Left lung (tissue), 10 donors: ENCODE measurements around the gene RIPPLY3. TPM values are rescaled to one million over a fixed set of nuclear protein-coding genes. Genes with fewer than 3 reads are reported as not detected.

Experiments used
- ATAC-seq: fragments of 200-7000 bp; cut with Tn5 transposase; one replicate; pipeline ENCODE4 v1.9.1; 2020; ENCODE audit warnings: moderate library complexity
- DNase-seq, 4 donors: peaks; one replicate each; pipeline ENCODE4 v3.0.0-alpha.2; 2013 to 2020
- H3K27ac ChIP-seq, 2 donors: fragments of 200-600 bp; sonication (generic) in 1 of 2; one replicate each; pipeline versions ENCODE4 v1.5.0 to v1.8.0; 2020 to 2021
- H3K27me3 ChIP-seq, 2 donors: fragments of 200-600 bp; sonication (generic) in 1 of 2; one replicate each; pipeline versions ENCODE4 v1.5.0 to v1.8.0; 2020 to 2021
- H3K36me3 ChIP-seq, 2 donors: fragments of 200-600 bp; sonication (generic) in 1 of 2; one replicate each; pipeline versions ENCODE4 v1.5.0 to v1.8.0; 2020 to 2021
- H3K4me1 ChIP-seq, 2 donors: fragments of 200-600 bp; one replicate each; pipeline ENCODE4 v1.8.0; 2021
- H3K4me3 ChIP-seq, 2 donors: fragments of 200-600 bp; sonication (generic) in 1 of 2; one replicate each; pipeline versions ENCODE4 v1.5.0 to v1.8.0; 2020 to 2021; ENCODE audit warnings: mild to moderate bottlenecking in 1 of 2
- H3K9me3 ChIP-seq, 2 donors: fragments of 200-600 bp; sonication (generic) in 1 of 2; one replicate each; pipeline versions ENCODE4 v1.5.0 to v1.8.0; 2020 to 2021
- intact Hi-C, 2 donors: fragments of 100-400 bp; cut with DNase I; formaldehyde crosslinking; loops; one replicate each; pipeline versions ENCODE4 v1.11.2 to v1.14.2; 2022
- polyA plus RNA-seq, 6 donors: library from polyadenylated mRNA; unstranded; fragments of 120-200 nt; gene quantifications; one replicate each; pipeline ENCODE4 v1.2.1, GENCODE V29; 2013; ENCODE audit not compliant: insufficient read length in 6 of 6
- total RNA-seq, 2 donors: library from RNA; stranded (reverse); fragmentation: NEBNext Ultra II Directional; extraction: Animal tissue kit (Norgen Biotek cat#: 25700); gene quantifications; one replicate each; pipeline ENCODE4 v1.2.1, GENCODE V29; 2021
- TF ChIP-seq, protein P1 (sequence below), 2 donors: fragments of 200-600 bp; sonication (generic) in 1 of 2; IDR thresholded peaks; one replicate each; pipeline versions ENCODE4 v1.5.0 to v1.8.0; 2021; ENCODE audit warnings: antibody characterized with exemption in 2 of 2
- donor health status: DM: no; HTN: yes; CAD: no.
- donor health status: DM: no; HTN: no; CAD: no.

The RIPPLY3 gene
- total and polyA plus RNA-seq, 8 donors: 0.13 to 2.3 (median 1.9) TPM

- Histone ChIP-seq H3K27me3 (peaks cover 25 to 68% of the 10 kb centered on the region in 2 donors), H3K9me3 (no peaks in the 10 kb centered on the region), H3K27ac (no peak overlapping the region), H3K4me3 (no peak overlapping the region), H3K4me1 (peaks cover 9 to 19% of the 10 kb centered on the region in 2 donors), H3K36me3 (no peaks in the 10 kb centered on the region)
- DNase-seq (peak in 2 of 4 donors; percentile 60 to 69), ATAC-seq (peak; percentile 42)
- TF ChIP-seq, protein P1, sequence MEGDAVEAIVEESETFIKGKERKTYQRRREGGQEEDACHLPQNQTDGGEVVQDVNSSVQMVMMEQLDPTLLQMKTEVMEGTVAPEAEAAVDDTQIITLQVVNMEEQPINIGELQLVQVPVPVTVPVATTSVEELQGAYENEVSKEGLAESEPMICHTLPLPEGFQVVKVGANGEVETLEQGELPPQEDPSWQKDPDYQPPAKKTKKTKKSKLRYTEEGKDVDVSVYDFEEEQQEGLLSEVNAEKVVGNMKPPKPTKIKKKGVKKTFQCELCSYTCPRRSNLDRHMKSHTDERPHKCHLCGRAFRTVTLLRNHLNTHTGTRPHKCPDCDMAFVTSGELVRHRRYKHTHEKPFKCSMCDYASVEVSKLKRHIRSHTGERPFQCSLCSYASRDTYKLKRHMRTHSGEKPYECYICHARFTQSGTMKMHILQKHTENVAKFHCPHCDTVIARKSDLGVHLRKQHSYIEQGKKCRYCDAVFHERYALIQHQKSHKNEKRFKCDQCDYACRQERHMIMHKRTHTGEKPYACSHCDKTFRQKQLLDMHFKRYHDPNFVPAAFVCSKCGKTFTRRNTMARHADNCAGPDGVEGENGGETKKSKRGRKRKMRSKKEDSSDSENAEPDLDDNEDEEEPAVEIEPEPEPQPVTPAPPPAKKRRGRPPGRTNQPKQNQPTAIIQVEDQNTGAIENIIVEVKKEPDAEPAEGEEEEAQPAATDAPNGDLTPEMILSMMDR (IDR thresholded peaks at IDR 0.05): no peak
- intact Hi-C loops: no loop called here
Observed at GRCh38 chr21:37008724-37009123, 2.2 kb downstream of the RIPPLY3 start.

DNA sequence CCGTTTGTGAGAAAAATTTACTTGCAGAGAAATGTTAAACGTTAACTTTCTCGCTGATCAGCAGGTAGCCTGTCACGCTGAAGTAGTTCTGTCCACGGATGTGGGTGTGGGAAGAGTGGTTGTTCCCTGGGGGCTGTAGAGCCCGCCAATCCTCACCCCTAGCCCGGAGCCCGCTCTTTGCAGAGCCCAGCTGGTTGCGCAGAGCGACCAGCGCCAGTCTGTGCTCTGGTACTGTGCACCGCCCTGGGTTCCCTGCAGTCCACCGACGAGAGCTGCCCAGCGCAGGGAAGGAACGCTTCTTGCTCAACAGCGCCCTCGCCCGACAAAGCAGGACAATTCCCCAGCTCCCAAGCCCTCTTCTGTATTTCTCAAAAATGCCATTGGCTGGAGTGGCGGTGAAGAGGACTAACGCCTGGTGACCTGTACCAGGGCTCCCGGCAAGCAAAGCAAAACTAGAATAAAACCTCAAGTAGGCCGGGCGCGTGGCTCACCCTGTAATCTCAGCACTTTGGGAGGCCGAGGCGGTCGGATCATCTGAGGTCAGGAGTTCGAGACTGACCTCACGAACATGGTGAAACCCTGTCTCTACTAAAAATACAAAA lies 3.3 kb downstream of the RIPPLY3 start:
- H3K27me3 ChIP-seq: peaks cover 25 to 65% of the 10 kb centered on the region in 2 donors
- DNase-seq (peak; percentile 66 to 93 (median 88)), ATAC-seq (peak; percentile 99)
- no peaks in the 10 kb centered on the region for H3K9me3 ChIP-seq
- peaks cover 9 to 19% of the 10 kb centered on the region in 2 donors for H3K4me1 ChIP-seq
- TF ChIP-seq, protein P1 (IDR thresholded peaks at IDR 0.05): peak; percentile 64 to 80
- no peaks in the 10 kb centered on the region for H3K36me3 ChIP-seq
- H3K4me3 ChIP-seq: peak overlapping the region; percentile 4 to 19
- intact Hi-C loops: no loop called here
- no peak overlapping the region for H3K27ac ChIP-seq

DNA sequence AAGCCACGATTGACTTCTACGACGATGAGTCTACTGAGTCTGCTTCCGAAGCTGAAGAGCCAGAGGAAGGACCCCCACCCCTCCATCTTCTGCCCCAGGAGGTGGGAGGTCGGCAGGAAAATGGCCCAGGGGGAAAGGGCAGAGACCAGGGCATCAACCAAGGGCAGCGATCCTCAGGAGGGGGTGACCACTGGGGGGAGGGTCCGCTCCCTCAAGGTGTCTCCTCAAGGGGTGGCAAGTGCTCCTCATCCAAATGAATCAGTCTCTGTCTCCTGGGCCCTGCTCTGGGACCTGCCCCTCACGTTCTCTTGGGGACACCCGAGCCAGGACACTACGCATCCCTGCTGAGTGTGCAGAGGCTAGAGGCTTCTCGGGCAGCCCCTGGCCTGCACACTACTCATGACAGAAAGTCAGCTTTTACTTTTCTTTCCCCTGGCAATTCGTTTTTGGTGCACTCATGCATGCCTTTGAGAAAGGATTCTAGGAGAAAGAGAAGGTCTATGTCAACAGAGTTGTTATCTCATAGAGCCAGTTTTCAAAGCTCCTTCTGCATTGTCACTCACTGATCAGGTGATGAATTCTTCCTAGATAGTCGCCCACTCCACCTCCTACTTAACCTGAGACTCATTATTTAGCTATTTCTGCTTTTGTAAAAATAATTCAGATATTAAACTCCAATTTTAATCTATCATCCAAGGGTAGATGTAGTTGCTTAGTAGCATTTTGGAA lies 11.6 kb downstream of the RIPPLY3 start:
- no peak overlapping the region for H3K4me3 ChIP-seq
- ATAC-seq: no peak
- no peaks in the 10 kb centered on the region for H3K4me1 ChIP-seq
- TF ChIP-seq, protein P1 (IDR thresholded peaks at IDR 0.05): no peak
- H3K27me3 ChIP-seq: no peaks in the 10 kb centered on the region
- no peaks in the 10 kb centered on the region for H3K36me3 ChIP-seq
- no peak for DNase-seq
- no peaks in the 10 kb centered on the region for H3K9me3 ChIP-seq
- intact Hi-C loops: no loop called here
- no peak overlapping the region for H3K27ac ChIP-seq

- Histone ChIP-seq H3K27ac (no peak overlapping the region), H3K36me3 (no peaks in the 10 kb centered on the region), H3K4me3 (no peak overlapping the region), H3K4me1 (no peaks in the 10 kb centered on the region), H3K9me3 (no peaks in the 10 kb centered on the region), H3K27me3 (no peaks in the 10 kb centered on the region)
- TF ChIP-seq, protein P1 (IDR thresholded peaks at IDR 0.05): no peak
- intact Hi-C loops: no loop called here
- no peak for DNase-seq
- no peak for ATAC-seq
Observed at GRCh38 chr21:37026499-37026898, 20.0 kb downstream of the RIPPLY3 start.

- no peak for ATAC-seq
Observed at GRCh38 chr21:37028570-37028969, 22.1 kb downstream of the RIPPLY3 start.

More at GRCh38 chr21:37028570-37028969, 22.1 kb downstream of the RIPPLY3 start:
- Histone ChIP-seq H3K4me3 (no peak overlapping the region), H3K36me3 (no peaks in the 10 kb centered on the region), H3K9me3 (no peaks in the 10 kb centered on the region), H3K4me1 (no peaks in the 10 kb centered on the region), H3K27ac (no peak overlapping the region), H3K27me3 (no peaks in the 10 kb centered on the region)
- TF ChIP-seq, protein P1 (IDR thresholded peaks at IDR 0.05): no peak
- no peak for DNase-seq
- intact Hi-C loops: no loop called here
